ENCODE results near the gene SPATA46.

The SPATA46 gene

GRCh38 chr1:162328512-162328911 lies 48.1 kb downstream of the SPATA46 start:
- H3K27me3 ChIP-seq (ENCODE audit: control insufficient read depth, low read length) = peaks cover 8% of the 10 kb centered on the region; the same call in 1 of the 2 replicates
- no peak overlapping the region for H3K27ac ChIP-seq (ENCODE audit: low read depth, low read length)
- no peaks in the 10 kb centered on the region for H3F3A ChIP-seq (ENCODE audit: control insufficient read depth, insufficient read depth)
- no peaks in the 10 kb centered on the region for H3K9me2 ChIP-seq (replicated peaks; ENCODE audit: control insufficient read depth, low read length)
- H3K4me3 ChIP-seq (ENCODE audit: low read length) = no peak overlapping the region
- no peaks in the 10 kb centered on the region for H3K36me3 ChIP-seq (ENCODE audit: control insufficient read depth, low read length)
- TF ChIP-seq, protein P1, sequence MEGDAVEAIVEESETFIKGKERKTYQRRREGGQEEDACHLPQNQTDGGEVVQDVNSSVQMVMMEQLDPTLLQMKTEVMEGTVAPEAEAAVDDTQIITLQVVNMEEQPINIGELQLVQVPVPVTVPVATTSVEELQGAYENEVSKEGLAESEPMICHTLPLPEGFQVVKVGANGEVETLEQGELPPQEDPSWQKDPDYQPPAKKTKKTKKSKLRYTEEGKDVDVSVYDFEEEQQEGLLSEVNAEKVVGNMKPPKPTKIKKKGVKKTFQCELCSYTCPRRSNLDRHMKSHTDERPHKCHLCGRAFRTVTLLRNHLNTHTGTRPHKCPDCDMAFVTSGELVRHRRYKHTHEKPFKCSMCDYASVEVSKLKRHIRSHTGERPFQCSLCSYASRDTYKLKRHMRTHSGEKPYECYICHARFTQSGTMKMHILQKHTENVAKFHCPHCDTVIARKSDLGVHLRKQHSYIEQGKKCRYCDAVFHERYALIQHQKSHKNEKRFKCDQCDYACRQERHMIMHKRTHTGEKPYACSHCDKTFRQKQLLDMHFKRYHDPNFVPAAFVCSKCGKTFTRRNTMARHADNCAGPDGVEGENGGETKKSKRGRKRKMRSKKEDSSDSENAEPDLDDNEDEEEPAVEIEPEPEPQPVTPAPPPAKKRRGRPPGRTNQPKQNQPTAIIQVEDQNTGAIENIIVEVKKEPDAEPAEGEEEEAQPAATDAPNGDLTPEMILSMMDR (IDR thresholded peaks at IDR 0.05; ENCODE audit: low read depth, low read length, poor library complexity, severe bottlenecking) = no peak
- TF ChIP-seq EZH2phosphoT487 (IDR thresholded peaks at IDR 0.05; ENCODE audit: borderline replicate concordance, low read length) = no peak
- no peaks in the 10 kb centered on the region for H3K4me1 ChIP-seq (ENCODE audit: control insufficient read depth, low read length)
- H3K9me3 ChIP-seq (ENCODE audit: control insufficient read depth, insufficient read depth, low read length) = no peaks in the 10 kb centered on the region
- no peaks in the 10 kb centered on the region for H3K79me2 ChIP-seq (ENCODE audit: control insufficient read depth, low read length)
- H3K4me2 ChIP-seq (ENCODE audit: low read length) = no peak overlapping the region
- H4K20me1 ChIP-seq (ENCODE audit: control insufficient read depth, insufficient read depth, low read depth, low read length) = no peaks in the 10 kb centered on the region

GRCh38 chr1:162327788-162328165 lies 48.9 kb downstream of the SPATA46 start:
- H3K27ac ChIP-seq (ENCODE audit: low read depth, low read length) = no peak overlapping the region
- H4K20me1 ChIP-seq (ENCODE audit: control insufficient read depth, insufficient read depth, low read depth, low read length) = no peaks in the 10 kb centered on the region
- no peaks in the 10 kb centered on the region for H3K36me3 ChIP-seq (ENCODE audit: control insufficient read depth, low read length)
- H3F3A ChIP-seq (ENCODE audit: control insufficient read depth, insufficient read depth) = no peaks in the 10 kb centered on the region
- H3K9me3 ChIP-seq (ENCODE audit: control insufficient read depth, insufficient read depth, low read length) = no peaks in the 10 kb centered on the region
- H3K4me3 ChIP-seq (ENCODE audit: low read length) = no peak overlapping the region
- H3K27me3 ChIP-seq (ENCODE audit: control insufficient read depth, low read length) = peaks cover 8% of the 10 kb centered on the region; the same call in 1 of the 2 replicates
- no peak overlapping the region for H3K4me2 ChIP-seq (ENCODE audit: low read length)
- no peaks in the 10 kb centered on the region for H3K4me1 ChIP-seq (ENCODE audit: control insufficient read depth, low read length)
- H3K79me2 ChIP-seq (ENCODE audit: control insufficient read depth, low read length) = no peaks in the 10 kb centered on the region
- no peaks in the 10 kb centered on the region for H3K9me2 ChIP-seq (replicated peaks; ENCODE audit: control insufficient read depth, low read length)
- TF ChIP-seq, protein P1 (IDR thresholded peaks at IDR 0.05; ENCODE audit: low read depth, low read length, poor library complexity, severe bottlenecking) = no peak
- TF ChIP-seq EZH2phosphoT487 (IDR thresholded peaks at IDR 0.05; ENCODE audit: borderline replicate concordance, low read length) = no peak

DNA sequence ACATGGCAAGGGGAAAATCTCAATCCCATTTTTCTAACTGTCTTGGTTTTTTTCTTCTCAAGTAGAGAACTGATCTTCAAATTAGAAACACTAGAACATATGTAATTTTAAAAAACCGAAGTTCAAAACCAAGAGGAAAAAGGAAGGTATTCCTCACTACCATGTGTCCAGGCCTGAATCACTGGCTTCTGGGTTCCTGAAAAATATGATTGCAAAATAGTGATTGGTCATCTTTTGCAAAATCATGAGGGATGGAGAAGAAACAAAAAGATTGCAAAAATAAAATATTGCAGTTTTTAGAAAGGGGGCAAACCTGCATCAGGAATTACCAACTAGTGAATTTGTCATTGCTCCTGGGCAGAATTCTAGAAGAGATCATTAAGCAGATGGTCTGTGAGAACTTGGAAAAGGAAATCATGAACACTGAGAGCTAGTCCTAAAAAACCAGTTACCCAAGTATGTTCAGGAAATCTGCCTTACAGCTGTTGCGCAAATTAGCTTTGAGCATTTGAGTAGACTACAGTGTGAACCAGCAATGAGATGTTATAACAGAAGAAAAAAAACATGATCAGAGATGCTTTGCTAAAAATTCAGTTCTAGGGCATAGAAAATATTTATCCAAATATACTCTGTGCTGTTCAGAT lies 49.4 kb downstream of the SPATA46 start:
- no peaks in the 10 kb centered on the region for H3K9me3 ChIP-seq (ENCODE audit: control insufficient read depth, insufficient read depth, low read length)
- no peaks in the 10 kb centered on the region for H4K20me1 ChIP-seq (ENCODE audit: control insufficient read depth, insufficient read depth, low read depth, low read length)
- no peak overlapping the region for H3K27ac ChIP-seq (ENCODE audit: low read depth, low read length)
- no peak overlapping the region for H3K4me3 ChIP-seq (ENCODE audit: low read length)
- no peaks in the 10 kb centered on the region for H3K36me3 ChIP-seq (ENCODE audit: control insufficient read depth, low read length)
- TF ChIP-seq, protein P1 (IDR thresholded peaks at IDR 0.05; ENCODE audit: low read depth, low read length, poor library complexity, severe bottlenecking) = no peak
- no peak for TF ChIP-seq EZH2phosphoT487 (IDR thresholded peaks at IDR 0.05; ENCODE audit: borderline replicate concordance, low read length)
- H3K27me3 ChIP-seq (ENCODE audit: control insufficient read depth, low read length) = peaks cover 8% of the 10 kb centered on the region; the same call in 1 of the 2 replicates
- H3K9me2 ChIP-seq (replicated peaks; ENCODE audit: control insufficient read depth, low read length) = no peaks in the 10 kb centered on the region
- H3F3A ChIP-seq (ENCODE audit: control insufficient read depth, insufficient read depth) = no peaks in the 10 kb centered on the region
- no peak overlapping the region for H3K4me2 ChIP-seq (ENCODE audit: low read length)
- no peaks in the 10 kb centered on the region for H3K4me1 ChIP-seq (ENCODE audit: control insufficient read depth, low read length)
- no peaks in the 10 kb centered on the region for H3K79me2 ChIP-seq (ENCODE audit: control insufficient read depth, low read length)
